Activated naive CD4-positive, alpha-beta T cell (primary cell): Measurements from ENCODE around the gene SCG3.
A peak's percentile ranks its signal among the peaks of the same experiment; 100 is the strongest.
"Not testable (repeated sequence)": the region's sequence is repeated elsewhere in the genome, so short reads cannot be mapped to it uniquely, and the experiment has no call there.

Source experiments
- DNase-seq, 4 experiments: peaks; one replicate each; lab custom pipeline; 2025; lab: John Stamatoyannopoulos, UW

Gene SCG3

DNA sequence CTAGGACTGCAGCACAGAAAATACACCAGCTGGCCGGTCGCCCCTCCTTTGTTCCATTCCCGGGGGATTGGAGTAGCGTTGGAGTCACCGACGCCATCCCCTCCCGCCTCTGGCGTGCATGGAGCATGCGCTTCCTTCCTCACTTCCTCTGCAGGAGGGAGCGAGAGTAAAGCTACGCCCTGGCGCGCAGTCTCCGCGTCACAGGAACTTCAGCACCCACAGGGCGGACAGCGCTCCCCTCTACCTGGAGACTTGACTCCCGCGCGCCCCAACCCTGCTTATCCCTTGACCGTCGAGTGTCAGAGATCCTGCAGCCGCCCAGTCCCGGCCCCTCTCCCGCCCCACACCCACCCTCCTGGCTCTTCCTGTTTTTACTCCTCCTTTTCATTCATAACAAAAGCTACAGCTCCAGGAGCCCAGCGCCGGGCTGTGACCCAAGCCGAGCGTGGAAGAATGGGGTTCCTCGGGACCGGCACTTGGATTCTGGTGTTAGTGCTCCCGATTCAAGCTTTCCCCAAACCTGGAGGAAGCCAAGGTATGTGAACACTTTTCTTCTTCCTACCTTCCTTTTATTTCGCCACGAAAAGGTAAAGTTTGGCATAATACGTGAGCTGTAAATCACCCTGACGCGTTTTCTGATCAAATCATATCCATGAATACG lies at the start of gene SCG3:
Gene SCG3, plus strand, starts transcription at position 201 of the 661 bp plus-strand sequence. Its CDS starts 253 bp downstream, at position 454.
- peak; percentile 7 to 50 (median 16) for DNase-seq

DNA sequence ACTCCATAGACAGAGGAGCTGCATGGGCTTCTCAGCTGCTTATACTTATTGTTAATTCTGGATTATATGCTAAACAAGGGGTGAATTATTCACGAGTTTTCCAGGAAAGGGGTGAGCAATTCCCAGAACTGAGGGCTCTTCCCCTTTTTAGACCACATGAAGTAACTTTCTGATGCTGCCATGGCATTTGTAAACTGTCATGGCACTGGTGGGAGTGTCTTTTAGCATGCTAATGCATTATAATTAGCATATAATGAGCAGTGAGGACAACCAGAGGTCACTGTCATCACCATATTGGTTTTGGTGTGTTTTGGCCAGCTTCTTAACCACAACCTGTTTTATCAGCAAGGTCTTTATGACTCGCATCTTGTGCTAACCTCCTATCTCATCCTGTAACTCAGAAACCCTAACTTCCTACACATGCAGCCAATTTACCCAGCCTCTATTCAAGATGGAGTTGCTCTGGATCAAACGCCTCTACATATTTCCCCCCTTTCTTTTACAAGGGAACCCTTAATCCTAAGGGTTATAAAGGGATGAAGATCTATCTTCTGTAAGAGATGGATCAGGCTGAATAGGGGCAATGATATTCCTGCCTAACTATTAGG lies 46.6 kb upstream of the SCG3 start:
- DNase-seq: no peak

DNA sequence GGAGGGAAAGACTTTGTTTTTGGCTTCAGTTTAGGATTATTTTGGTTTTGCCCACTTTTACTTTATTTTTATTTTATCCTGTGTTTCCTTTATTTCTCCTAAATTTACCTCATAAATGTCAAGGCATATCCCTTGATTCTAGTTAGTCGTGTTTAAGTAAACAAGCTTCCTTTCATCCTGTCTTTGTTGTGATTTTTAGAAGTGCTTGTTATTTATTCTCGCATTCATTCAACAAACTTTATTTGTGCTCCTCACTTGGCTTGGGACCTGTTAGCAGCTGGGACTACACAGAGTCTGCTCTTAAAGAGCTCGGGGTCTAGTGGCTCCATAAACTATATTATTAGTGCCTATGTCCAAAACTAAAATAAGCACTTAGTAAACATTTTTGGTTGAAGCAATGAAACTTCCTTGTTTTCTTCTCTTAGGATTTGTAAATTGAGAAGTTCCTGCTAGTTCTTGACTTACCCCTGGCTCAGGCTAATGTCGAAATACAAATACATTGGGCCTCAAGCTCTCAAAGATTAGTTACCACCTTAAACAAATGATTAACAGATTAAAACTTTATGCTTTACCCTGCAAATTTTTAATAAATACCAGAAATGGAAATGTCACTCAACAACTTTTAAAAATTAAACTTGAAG lies 39.7 kb upstream of the SCG3 start:
- DNase-seq: no peak

DNA sequence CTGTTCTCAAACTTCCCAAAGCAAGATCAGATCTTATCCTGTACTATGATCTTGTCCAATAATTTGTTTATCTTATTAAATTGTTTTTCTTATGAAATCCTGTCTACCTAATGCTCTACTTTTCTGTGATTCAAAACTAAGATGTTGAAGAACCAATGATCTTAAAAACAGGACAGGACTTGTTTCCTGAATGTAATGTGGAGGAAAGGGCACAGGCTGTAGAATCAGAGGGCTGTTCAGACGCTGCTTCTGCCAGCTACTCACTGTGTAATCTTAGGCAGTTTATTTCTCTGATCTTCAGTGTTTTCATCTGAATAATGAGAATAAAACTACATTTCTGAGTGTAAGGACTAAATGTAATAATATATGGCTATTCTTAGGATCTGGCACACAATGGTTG lies 38.6 kb upstream of the SCG3 start:
- DNase-seq: no peak

DNA sequence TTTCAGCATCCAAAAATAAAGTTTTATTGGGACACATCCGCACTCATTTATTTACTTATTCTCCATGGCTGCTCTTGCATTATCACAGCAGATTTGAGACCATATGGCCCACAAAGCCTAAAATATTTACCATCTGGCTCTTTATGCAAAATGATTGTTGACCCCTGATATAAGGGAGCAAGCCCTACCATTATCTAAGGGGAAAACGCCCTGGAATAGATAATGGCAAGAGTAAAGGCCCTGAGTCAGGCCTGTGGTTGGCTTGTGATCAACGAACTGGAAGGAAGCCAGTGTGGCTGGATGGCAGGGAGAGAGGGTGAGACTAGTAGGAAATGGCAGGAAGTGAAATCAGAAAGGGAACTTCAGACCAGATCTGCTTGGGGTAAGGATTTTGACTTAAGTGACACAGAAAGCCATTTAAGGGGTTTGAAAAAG lies 34.2 kb upstream of the SCG3 start:
- no peak for DNase-seq

DNA sequence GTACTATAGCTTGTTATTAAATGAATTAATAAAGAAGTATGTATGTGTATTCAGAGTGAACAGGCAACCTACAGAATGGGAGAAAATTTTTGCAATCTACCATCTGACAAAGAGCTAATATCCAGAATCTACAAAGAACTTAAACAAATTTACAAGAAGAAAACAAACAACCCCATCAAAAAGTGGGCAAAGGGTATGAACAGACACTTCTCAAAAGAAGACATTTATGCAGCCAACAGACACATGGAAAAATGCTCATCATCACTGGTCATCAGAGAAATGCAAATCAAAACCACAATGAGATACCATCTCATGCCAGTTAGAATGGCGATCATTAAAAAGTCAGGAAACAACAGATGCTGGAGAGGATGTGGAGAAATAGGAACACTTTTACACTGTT lies 33.2 kb upstream of the SCG3 start:
- DNase-seq: not testable (repeated sequence)

DNA sequence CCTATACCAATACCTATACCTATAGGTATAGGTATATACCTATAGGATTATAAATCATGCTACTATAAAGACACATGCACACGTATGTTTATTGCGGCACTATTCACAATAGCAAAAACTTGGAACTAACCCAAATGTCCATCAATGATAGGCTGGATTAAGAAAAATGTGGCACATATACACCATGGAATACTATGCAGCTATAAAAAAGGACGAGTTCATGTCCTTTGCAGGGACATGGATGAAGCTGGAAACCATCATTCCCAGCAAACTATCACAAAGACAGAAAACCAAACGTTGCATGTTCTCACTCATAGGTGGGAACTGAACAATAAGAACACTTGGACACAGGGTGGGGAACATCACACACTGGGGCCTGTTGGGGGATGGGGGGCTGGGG lies 32.7 kb upstream of the SCG3 start:
- DNase-seq: not testable (repeated sequence)

DNA sequence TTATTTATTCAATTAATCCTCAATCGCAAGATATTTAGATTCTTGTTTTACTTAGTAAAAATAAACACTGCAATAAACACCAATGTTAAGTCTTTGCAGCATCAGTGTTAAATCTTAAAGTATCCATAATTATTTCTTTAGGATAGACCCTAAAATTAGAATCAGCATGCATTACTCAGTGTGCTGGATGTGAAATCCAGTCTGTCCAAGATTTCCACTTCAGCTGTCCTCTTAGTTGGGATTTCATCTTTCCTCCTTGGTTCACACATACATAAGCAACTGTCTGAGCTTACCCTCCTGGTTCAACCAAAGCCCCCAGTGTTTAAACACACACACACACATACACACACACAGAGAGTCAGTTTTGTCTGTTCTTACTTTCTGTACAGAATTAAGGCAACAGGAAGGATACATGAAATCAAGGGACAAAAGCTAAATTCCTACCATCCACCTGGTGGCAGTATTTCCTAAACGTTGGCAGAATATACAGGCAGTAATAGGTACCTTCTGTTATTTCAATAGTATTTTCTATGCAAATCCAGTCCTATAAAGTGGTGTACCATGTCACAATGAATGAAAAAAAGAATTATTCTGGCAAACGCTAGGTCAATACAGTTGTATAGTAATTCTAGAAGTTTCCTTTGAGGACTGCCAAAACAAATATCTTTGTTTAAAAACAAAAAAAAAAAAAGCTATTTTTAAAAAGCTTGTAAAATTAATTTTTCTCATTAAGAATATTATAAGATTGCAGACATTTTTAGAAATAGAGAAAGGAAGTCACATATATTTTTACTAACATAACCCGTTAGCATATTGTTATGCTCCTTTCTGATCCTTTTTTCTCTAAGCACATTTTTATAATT lies 31.4 kb upstream of the SCG3 start:
- DNase-seq: no peak

DNA sequence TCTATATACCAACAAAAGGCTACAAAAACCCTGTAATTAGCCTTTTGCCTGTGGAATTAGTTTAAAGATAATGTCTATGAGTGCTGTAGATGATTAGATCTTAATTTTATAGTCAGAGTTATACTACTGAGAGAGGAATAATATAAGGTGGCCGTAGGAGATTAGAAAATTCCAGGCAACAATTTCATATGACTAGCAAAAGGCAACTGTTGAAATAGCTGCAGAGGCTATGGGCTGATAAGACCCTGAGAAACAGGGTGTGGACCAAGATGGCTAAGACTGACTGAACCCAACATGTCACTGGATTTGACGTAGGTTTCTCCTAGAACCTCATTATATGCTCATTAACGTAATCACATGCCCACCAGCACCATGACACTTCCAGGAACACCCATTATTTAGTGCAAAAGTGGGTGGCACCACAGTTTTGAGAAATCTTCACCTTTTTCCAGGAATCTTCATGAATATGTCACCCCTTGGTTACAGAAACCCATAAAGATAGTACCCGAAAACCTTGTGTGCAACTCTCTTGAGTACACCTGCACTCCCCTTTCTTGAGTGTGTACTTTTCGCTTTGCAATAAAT lies 29.1 kb upstream of the SCG3 start:
- DNase-seq: no peak

DNA sequence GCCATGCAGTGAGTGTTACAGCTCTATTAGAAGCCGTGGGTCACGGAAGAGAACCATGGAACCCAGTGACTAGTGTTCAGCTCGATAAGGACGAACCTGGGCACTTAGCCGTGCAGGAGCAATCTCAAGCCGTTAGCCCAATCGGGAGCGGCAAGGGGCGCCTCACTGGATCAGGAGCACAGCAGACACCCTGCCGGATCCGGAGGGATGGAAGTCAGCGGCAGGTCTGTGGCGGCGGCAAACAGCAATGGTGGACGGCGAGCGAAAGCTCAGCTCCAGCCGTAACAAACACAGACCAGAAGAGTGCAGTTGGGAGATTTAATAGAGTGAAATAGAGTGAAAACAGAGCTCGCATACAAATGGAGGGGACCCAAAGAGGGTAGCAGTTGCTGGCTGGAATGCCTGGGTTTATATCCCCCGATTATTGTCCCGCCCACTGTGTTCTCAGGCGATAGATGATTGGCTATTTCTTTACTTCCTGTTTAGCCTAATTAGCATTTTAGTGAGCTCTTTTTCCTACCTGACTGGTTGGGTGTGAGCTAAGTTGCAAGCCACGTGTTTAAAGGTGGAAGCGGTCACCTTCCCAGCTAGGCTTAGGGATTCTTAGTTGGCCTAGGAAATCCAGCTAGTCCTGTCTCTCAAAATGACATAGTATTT lies 25.8 kb upstream of the SCG3 start:
- DNase-seq: not testable (repeated sequence)

DNA sequence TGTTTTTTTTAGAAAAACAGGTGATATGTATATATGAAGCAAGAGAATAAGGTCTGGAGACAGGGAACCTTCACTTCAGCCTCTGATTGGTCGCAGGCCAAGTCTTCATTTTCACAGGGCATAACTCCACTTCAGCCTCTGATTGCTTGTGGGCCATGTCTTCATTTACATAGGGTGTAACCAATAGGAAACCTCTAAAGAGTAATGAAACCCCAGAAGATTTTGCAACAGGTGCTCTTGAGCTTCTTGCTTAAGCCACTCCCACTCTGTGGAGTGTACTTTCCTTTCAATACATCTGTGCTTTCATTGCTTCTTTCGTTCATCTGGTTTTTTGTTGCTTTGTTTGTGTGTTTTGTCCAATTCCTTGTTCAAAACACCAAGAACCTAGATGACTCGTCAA lies 22.6 kb upstream of the SCG3 start:
- DNase-seq: no peak

DNA sequence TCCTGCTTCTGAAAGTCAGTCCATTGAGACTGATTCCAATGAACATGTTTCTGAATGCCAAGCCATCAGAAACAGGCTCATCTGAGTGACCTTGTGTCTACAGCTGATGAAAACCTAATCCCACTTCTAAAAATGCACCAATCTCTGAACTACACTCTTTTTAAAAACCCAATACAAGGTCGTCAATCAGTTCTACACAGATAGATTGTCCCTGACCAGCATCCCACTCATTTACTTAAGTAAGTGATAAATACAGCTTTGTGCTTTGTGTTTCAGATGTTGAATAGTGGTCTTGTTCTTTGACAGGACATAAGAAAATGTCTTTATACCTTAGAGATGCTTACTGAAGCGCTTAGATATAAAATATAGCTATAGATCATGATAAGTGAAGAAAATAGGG lies 20.2 kb upstream of the SCG3 start:
- no peak for DNase-seq

DNA sequence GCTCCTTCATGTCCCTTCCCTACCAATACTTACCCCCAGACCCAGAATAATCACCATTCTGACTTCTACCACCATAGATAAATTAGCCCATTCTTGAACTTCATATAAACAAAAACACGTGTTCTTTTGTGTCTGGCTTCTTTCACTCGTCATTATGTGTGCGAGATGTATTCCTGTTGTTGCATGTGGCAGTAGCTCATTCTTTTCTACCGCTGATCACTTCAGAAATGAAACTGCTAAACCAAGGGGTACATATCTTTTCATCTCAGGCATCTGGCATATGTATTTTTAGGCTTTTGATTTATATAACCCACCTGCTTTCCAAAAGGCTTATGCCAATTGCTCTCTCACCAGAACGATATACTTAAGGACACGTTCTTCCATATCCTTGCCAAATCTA lies 13.8 kb upstream of the SCG3 start:
- no peak for DNase-seq

DNA sequence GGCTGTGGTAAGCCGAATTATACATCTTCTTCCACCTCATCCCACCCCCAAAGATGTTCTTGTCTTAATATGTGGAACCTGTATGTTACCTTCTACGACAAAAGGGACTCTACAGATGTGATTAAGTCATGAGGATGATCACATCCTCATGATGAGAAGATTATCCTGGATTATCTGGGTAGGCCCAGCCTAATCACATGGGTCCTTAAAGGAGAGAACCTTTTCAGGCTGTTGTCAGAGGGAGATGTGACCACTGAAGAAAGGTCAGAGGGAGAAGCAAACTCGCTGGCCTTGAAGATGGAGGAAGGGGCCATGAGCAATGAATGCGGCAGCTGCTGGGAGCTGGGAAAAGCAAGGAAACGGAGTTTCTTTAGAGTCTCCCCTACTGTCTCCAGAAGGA lies 12.9 kb upstream of the SCG3 start:
- DNase-seq: no peak

DNA sequence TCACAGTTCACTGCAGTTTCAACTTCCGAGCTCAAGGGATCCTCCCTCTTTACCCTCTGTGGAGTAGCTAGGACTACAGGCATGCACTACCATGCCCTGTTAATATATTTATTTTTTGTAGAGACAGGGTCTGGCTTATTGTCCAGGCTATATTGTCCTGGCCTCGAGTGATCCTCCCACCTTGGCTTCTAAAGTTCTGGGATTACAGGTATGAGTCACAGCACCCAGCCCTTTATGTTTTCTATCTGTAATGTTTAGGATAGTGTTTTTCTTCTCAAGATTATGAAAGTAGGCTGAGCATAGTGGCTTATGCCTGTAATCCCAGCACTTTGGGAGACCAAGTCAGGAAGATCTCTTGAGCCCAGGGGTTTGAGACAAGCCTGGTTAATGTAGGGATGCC lies 11.9 kb upstream of the SCG3 start:
- DNase-seq: no peak

DNA sequence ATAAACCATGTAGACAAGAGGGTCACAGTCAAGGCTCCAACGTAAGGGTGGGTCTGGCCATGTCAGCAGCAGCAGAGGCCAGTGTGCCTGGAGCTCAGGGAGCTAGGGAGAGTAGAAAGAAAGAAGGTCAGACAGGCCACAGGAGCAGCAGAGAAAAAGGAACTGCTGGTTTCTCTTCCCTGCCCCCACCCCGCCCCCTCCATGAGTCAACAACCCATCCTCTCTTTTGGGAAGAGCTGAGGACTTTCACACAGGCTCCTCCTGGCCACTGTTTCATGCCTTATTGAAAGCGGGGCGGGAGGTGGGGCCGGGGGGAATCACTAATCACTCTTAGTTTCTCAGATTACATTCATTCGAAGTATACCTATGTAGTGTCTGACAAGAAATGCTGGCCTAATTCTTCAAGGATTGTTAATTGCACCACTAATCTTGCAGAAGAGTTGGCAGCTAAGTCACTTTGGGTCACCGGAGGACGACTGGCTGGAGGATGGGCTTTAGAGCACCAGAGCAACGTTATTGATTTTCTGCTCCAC lies 9.1 kb upstream of the SCG3 start:
- DNase-seq: no peak

DNA sequence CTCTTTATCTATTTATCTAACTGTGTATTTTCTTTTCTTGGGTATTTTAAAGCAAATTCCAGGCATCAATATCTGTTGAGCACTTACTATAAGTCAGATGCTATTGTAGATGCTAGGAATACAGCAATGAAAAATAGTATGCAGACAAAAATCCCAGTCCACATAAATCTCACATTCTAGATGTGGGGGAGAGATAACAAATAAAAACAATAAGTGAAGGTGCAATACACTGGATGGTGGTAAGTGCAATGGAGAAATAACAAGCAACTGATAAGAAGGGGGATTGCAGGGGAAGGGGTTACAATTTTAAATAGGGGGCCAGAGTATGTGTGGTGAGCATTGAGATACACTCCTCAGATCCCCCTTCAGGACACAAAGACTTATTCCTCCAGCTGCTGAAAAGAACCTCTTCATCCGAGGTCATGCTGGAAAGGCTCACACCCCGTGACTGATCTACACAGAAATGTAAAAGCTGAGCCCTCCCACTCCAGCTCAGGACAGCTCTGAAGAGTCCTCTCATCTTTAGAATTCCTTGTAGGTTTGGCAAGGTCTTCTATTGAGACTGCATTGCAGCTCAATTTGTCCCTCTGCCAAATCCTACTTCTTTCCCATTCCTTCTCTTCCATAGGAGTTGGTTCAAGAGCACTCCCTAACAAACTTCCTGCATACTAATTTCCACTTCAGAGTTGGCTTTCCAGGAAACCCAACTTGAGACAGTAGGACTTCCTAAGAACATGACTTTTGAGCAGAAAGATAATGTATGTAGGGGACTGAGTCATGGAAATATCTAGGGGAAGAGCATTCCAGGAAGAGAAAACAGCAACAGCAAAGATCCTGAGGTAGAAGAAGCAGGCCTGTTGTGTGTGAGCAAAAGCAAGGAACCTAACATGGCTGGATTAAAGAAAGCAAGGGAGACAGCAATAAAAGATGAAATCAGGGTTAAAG lies 8.1 kb upstream of the SCG3 start:
- no peak for DNase-seq

DNA sequence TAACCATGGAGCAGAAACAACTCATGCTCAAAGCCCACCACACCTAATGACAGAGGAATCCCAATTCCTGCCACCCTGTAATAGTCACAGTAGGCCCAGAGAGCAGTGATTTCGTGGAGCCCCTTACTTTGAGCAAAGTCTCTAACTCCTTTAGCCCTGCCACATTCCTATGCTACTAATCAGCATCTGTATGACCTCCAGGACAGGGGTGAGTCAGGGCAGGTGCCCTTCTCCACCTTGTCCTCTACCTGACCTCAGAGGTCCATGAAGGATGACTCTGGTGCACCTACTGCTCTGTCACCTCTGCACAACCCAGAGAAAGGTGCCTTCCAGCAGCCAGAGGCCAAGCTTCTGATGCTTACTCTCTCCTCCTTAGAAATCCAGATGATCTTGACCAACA lies 6.1 kb upstream of the SCG3 start:
- no peak for DNase-seq

DNA sequence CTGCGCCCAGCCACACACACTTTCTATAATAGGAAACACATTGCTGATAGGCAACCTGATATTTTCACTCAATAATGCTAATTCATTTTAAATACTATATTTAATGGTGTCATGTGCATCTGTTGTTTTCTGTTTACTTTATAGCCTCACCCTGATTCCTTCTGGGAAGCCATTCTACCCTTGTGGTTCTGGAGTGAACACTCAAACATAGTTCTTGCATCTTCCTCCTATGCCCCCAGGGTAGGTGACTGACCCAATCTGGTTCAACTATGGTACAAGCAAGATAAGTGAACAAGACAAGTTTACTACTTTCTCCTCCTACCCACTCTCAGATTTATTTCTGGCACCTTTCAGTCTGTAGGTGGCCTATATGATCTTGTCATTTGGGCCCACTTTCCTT lies 4.3 kb upstream of the SCG3 start:
- no peak for DNase-seq

DNA sequence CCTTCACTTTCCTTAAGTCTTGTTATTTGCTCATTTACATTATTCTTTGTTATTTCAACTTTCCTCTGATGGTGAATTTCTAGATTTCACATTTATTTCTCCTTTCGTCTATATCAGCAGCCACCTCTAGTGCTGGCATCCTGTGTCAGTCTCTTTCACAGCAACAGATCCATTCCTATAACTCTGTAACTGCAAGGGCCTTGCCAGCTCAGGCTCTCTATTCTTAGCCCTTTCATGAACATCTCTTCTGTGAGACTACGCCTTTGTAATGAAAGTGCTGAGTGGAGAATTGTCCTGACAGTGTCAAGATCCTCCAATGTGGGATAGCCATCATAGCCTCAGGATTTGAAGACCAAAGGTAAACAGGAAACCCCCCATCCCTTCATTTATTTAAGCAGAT lies 3.9 kb upstream of the SCG3 start:
- DNase-seq: no peak
